Esophagus (tissue), 2 donors: ENCODE data around the gene LIG3. TPM values are rescaled to one million over a fixed set of nuclear protein-coding genes. Genes with fewer than 3 reads are reported as not detected.
A peak's percentile ranks its signal among the peaks of the same experiment; 100 is the strongest.
"Not testable (repeated sequence)": the region's sequence is repeated elsewhere in the genome, so short reads cannot be mapped to it uniquely, and the experiment has no call there.

Experiments used
- H3K27ac ChIP-seq, 2 donors: one replicate each; pipeline ENCODE4 v1.5.1; 2013; ENCODE audit warnings: low read depth in 2 of 2, mild to moderate bottlenecking in 2 of 2, inconsistent platforms in 1 of 2, low read length in 1 of 2, moderate library complexity in 1 of 2
- H3K27me3 ChIP-seq, 2 donors: one replicate each; pipeline ENCODE4 v1.6.1; 2013; ENCODE audit warnings: low read length in 2 of 2, control low read depth in 1 of 2, mild to moderate bottlenecking in 1 of 2; ENCODE audit not compliant: insufficient read depth in 2 of 2, control insufficient read depth in 1 of 2
- H3K36me3 ChIP-seq, 2 donors: one replicate each; pipeline ENCODE4 v1.6.1; 2013; ENCODE audit warnings: low read length in 1 of 2; ENCODE audit not compliant: control insufficient read depth in 2 of 2, insufficient read depth in 2 of 2
- H3K4me1 ChIP-seq, 2 donors: one replicate each; pipeline ENCODE4 v1.6.1; 2013; ENCODE audit warnings: low read length in 1 of 2; ENCODE audit not compliant: control insufficient read depth in 2 of 2, insufficient read depth in 2 of 2
- H3K4me3 ChIP-seq, 2 donors: one replicate each; pipeline ENCODE4 v1.5.1; 2013; ENCODE audit warnings: low read length in 2 of 2, mild to moderate bottlenecking in 2 of 2, low read depth in 1 of 2, moderate library complexity in 1 of 2
- H3K9me3 ChIP-seq, 2 donors: one replicate each; pipeline ENCODE4 v1.6.1; 2013; ENCODE audit warnings: mild to moderate bottlenecking in 2 of 2, low read depth in 1 of 2, low read length in 1 of 2, moderate library complexity in 1 of 2; ENCODE audit not compliant: control insufficient read depth in 2 of 2, insufficient read depth in 1 of 2
- WGBS, 2 donors: extraction: QIAGEN DNeasy Blood & Tissue Kit; methylation state at CpG; one replicate each; pipeline ENCODE4 v1.1.7; 2013; 5-methylcytosine and 5-hydroxymethylcytosine counted together
- polyA plus RNA-seq, 2 donors: library from polyadenylated mRNA; stranded (reverse); fragments of 200-250 nt; gene quantifications; one replicate each; pipeline ENCODE4 v1.2.3, GENCODE V29; 2013
- donor health status: healthy with polysubstance abuse.
- donor health status: Bipolar disorder and iron deficiency.

Gene LIG3
- polyA plus RNA-seq = 1 to 10 TPM; 6.2 to 9.2 TPM

DNA sequence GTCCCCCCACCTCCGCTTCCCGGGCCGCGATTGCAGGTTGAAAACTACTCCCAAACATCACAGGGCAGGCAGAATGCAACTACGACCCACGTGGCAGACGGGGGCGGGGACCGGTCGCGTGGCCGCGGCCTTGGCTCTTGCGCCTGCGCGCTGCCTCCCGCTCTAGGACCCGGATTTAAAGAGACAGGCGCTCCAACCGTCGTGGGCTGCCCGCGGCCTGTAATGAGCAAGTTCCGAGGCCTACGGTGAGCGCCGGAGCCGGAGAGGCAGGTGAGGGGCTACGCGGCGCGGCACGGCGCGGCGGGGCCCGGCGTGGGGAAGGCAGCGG, at the start of gene LIG3:
TSS of gene LIG3 (plus strand) at position 160 of the 328 bp plus-strand sequence. CDS start 2,494 bp downstream, outside the sequence.
- 0 to 1% methylated on average over 35 to 39 of the region's 39 CpGs for WGBS, 2 donors
- H3K9me3 ChIP-seq = no peaks in the 10 kb centered on the region
- H3K4me1 ChIP-seq = peaks cover 0 to 5% of the 10 kb centered on the region in 2 donors
- H3K4me3 ChIP-seq = peak within 1 kb of the TSS; percentile 69 to 90
- no peaks in the 10 kb centered on the region for H3K36me3 ChIP-seq
- H3K27ac ChIP-seq = peak within 1 kb of the TSS; percentile 94 to 99
- no peaks in the 10 kb centered on the region for H3K27me3 ChIP-seq

DNA sequence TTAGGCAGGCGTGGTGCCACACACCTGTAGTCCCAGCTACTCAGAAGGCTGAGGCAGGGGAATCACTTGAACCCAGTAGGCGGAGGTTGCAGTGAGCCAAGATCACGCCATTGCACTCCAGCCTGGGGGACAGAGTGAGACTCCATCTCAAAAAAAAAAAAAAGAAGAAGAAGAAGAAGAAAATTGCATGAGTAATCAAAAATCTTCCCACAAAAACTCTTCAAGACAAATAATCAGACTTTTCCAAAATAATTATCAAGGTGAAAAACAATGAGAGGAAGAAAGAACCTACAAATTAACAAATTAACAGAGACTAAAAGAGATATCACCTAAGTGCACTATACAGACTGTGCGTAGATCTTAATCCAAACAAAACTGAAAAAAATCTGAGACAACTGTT, 29.5 kb upstream of the LIG3 start:
- 96% methylated on average over 4 of the region's 4 CpGs for WGBS, 2 donors

DNA sequence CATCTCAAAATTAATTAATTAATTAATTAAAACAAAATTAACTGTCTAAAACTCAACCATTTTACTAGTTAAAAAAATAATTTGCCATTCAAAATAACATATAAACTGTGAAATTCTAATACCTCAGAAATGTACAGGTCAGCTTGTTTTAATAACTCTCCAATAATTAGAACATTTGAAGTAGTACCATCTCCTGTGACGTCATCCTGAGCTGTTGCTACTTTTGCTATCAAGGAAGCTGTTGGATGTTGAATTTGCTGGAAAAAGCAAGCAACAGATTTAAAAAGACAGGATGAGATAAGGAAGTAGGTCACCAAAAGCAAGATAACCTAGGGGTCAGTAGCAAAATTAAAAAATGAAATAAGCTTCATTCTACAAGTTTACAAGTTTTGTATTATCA, 21.9 kb upstream of the LIG3 start:
- Histone ChIP-seq H3K4me3 (no peak overlapping the region), H3K9me3 (no peaks in the 10 kb centered on the region), H3K4me1 (no peaks in the 10 kb centered on the region), H3K27ac (no peak overlapping the region), H3K36me3 (no peaks in the 10 kb centered on the region), H3K27me3 (no peaks in the 10 kb centered on the region)
- WGBS, 2 donors = 74 to 77% methylated on average over 1 of the region's 1 CpG

More for the DNA sequence above, 29.5 kb upstream of the LIG3 start:
- not testable (repeated sequence) for H3K9me3 ChIP-seq, H3K27me3 ChIP-seq, H3K36me3 ChIP-seq, H3K4me1 ChIP-seq, H3K27ac ChIP-seq, H3K4me3 ChIP-seq

DNA sequence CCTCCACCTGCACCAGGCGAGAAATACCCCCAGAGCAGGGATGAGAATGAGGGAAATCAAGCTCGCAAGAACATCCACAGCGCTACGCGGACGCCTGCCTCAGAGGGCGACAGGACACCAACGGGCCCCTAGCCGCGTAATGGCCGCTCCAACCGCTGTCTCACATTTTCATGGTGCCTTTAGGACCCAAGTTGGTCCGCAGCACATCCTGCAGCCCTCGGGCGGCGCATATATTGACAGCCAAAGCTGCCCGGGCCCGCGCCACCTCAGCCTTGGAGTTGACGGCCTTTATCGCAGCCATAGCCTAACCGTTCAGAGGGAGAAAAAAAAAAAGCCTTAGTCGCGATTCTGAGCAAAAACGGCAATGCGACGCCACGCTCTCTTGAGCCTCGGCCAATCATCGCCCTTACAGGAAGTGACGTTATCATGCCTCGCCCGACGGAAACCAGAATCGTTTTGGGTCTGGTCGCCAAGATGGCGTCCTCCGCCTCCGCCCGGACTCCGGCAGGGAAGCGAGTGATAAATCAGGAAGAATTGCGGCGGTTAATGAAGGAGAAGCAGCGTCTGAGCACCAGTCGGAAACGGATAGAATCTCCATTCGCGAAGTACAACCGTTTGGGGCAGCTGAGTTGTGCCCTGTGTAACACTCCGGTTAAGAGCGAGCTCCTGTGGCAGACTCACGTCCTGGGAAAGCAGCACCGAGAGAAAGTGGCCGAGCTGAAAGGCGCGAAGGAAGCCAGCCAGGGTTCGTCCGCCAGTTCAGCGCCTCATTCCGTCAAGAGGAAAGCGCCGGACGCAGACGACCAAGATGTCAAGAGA, 19.0 kb upstream of the LIG3 start, which contains the start of the genes CCT6B and ZNF830:
TSS of gene CCT6B (minus strand) at position 368 of the 819 bp plus-strand sequence. CDS start at position 301, 67 bp downstream.
TSS of gene ZNF830 (plus strand) at position 448 of the 819 bp plus-strand sequence. CDS start at position 475, 27 bp downstream.
- H3K27ac ChIP-seq = peak within 1 kb of the TSS; percentile 84 to 98
- H3K36me3 ChIP-seq = no peaks in the 10 kb centered on the region
- H3K27me3 ChIP-seq = no peaks in the 10 kb centered on the region
- no peaks in the 10 kb centered on the region for H3K4me1 ChIP-seq
- 0 to 1% methylated on average over 65 of the region's 65 CpGs for WGBS, 2 donors
- H3K4me3 ChIP-seq = peak within 1 kb of the TSS; percentile 88 to 99
- H3K9me3 ChIP-seq = no peaks in the 10 kb centered on the region

DNA sequence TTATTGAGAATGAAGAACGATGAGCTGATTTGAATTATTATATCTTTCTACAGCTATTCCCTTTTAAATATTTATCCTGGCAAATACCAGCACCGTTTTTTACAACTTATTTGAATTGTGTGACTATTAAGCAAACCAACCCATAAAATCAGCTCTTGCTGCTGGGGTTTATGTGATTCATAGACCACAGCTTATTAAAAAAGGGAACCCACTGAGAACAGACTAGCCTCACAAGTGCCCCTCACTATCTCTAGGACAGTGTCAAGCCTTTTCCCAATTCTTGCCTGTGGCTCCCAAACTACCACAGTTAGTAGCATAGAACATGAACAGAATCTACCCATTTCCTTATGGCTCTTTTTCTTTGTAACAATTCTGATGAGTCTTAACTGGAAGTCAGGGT, 6.1 kb upstream of the LIG3 start:
- H3K36me3 ChIP-seq = no peaks in the 10 kb centered on the region
- no peaks in the 10 kb centered on the region for H3K4me1 ChIP-seq
- WGBS, 2 donors = 37 to 46% methylated on average over 2 of the region's 2 CpGs

DNA sequence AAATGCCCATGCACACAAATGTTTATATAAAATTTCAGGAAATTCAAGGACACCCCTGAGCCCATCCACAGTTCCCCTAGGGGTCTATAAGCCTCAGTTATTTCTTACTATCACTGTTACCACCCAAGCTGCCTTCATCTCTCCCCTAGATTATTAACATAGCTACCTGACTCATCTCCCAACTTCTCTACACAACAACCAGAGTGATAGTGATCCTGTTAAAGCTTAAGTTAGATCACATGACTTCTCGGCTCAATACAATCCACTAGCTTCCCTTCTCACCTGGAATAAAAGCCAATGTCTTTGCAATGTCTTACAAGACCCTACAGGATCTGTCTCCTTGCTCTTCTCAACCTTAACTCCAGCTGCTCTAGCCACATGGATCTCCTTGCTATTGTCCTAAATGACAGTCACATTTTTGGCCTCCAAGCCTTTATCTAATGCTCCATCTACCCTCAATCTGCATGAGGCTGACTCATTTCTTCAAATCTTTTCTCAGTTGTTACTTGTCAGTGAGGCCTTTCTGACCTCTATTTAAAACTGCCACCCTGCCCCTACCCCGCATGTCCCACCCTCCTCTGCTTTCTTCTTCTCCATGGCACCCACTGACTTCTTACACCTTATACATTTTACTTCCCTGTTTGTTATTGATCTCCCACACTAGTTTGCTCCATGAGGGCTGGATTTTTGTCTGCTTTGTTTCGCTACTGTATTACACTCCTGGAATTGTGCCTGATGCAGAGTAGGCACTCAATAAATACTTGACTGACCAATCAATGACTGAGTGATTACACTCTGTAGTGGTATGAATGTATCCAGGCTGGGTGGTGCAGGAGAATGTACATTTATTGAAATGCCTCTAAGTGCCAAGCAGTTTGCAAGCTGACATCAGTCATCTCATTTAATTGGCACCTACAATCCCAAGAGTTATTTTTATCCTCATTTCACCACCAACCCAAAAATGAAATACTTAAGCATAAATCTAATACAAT, 5.2 kb upstream of the LIG3 start:
- 77 to 79% methylated on average over 3 of the region's 3 CpGs for WGBS, 2 donors
- H3K27me3 ChIP-seq = no peaks in the 10 kb centered on the region
- H3K4me3 ChIP-seq = no peak overlapping the region
- H3K36me3 ChIP-seq = no peaks in the 10 kb centered on the region
- no peaks in the 10 kb centered on the region for H3K9me3 ChIP-seq
- no peak overlapping the region for H3K27ac ChIP-seq
- H3K4me1 ChIP-seq = no peaks in the 10 kb centered on the region

More for the DNA sequence above, 6.1 kb upstream of the LIG3 start:
- no peaks in the 10 kb centered on the region for H3K27me3 ChIP-seq
- no peaks in the 10 kb centered on the region for H3K9me3 ChIP-seq
- no peak overlapping the region for H3K4me3 ChIP-seq
- no peak overlapping the region for H3K27ac ChIP-seq

DNA sequence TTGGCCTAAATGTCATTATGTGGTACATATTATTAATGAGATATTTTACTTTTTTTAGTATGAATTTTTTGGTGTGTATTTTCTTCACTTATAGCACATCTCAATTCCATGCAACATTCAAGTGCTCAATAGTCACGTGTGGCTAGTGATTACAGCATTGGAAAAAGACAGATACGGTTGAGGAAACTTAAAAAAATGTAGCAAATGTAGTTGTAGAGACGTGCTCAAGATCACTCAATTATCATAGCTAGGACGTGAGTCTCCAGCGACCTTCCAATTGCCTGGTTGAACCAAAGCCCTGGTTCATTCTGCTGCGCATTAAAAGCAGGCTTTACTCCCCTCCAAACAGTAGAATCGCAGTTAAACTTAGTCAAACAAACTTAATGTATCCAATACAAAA, 1.2 kb upstream of the LIG3 start:
- no peaks in the 10 kb centered on the region for H3K9me3 ChIP-seq
- H3K27me3 ChIP-seq = no peaks in the 10 kb centered on the region
- no peak overlapping the region for H3K27ac ChIP-seq
- no peak overlapping the region for H3K4me3 ChIP-seq
- H3K36me3 ChIP-seq = no peaks in the 10 kb centered on the region
- peaks cover 0 to 5% of the 10 kb centered on the region in 2 donors for H3K4me1 ChIP-seq
- 90 to 92% methylated on average over 7 of the region's 7 CpGs for WGBS, 2 donors

DNA sequence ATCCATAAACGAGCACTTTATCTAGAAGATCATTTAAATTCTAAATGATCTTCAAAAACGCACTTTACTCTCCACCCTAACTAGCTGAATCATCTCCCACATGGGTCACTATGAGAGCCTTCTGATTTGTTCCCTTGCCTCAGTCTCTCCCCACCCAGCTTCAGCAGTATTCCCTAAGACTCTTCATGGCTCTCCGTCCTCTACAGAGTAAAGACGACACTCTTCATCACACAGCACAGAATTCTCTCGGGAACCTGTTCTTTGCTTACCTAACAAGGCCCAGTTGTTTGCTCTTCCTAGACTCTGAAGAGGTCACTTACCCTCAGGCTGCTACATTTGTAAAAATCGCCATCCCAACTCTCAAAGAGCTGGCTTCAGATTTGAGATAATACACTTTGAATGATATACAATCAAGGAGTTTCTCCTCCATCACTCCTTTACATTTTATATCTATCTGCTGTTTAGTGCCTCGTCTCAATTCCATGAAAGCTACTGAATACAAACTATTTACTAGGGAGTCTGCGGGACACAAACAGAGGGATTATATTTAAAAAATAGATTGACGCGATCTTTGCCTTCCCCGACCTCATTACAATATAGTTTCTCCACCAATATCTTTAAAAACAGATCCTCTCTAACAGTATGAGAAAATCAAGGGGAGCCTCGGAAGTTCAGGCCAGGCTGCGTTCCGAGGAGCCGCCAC, 511 bp upstream of the LIG3 start:
- Histone ChIP-seq H3K27me3 (no peaks in the 10 kb centered on the region), H3K36me3 (no peaks in the 10 kb centered on the region), H3K9me3 (no peaks in the 10 kb centered on the region), H3K4me3 (peak overlapping the region; percentile 69 to 90), H3K4me1 (peaks cover 0 to 5% of the 10 kb centered on the region in 2 donors), H3K27ac (peak overlapping the region; percentile 94 to 99)
- 14 to 17% methylated on average over 15 of the region's 15 CpGs for WGBS, 2 donors
